ENCODE data around the gene LYSMD4. TPM values are rescaled to one million over a fixed set of nuclear protein-coding genes. Genes with fewer than 3 reads are reported as not detected.

LYSMD4 gene
- total and polyA plus RNA-seq, 2 of the 13 experiments (the other 11 are each of a cell fraction or from before 2014, with no cell fraction given), result 7.4 to 8.5 TPM

DNA sequence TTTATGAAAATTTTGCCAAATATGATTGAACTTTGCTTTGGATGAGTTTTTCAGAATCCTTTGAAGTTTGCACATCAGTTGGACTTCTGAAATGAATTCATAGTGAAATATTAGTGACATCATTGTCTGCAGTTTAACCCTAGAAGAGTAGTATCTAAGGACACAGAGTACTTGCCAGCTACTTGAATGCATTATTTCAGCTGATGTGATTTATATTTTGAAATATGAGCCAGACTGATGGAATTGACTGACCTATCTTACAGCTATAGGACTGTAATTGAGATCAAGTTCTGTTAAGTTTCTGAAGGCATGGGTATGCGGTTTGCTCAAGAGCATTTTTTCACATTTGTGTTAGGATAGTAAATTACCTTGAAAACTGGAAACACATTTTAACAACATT is 51.2 kb downstream of the LYSMD4 start:
- ATAC-seq, result no peak
- ChIA-PET POLR2A (no interaction called here), CTCF (ENCODE audit: low intra/inter-chr PET ratio, low total read pairs) (no interaction called here)
- FAIRE-seq, result no peak
- no TSS peak for BruUV-seq (replicated peaks)
- Histone ChIP-seq H3K4me2 (ENCODE audit: low read depth, low read length) (no peak overlapping the region), H3K27me3 (ENCODE audit: control insufficient read depth in 1 of 2, insufficient read depth in 2 of 2, low read length in 2 of 2) (no peaks in the 10 kb centered on the region), H3K36me3 (replicated peaks in 1 of 2; ENCODE audit: control insufficient read depth in 1 of 2, insufficient read depth in 2 of 2, low read length in 2 of 2) (peaks cover 5 to 12% of the 10 kb centered on the region in 2 experiments; a peak in 3 of 5 replicates), H3K9ac (ENCODE audit: insufficient read depth, low read depth, low read length) (no peak overlapping the region), H3K79me2 (ENCODE audit: insufficient read depth, low read length) (no peaks in the 10 kb centered on the region), H3K4me1 (ENCODE audit: insufficient read depth, low read length) (no peaks in the 10 kb centered on the region), H2AFZ (ENCODE audit: low read length) (no peak overlapping the region), H4K20me1 (ENCODE audit: insufficient read depth, low read length) (no peaks in the 10 kb centered on the region), H3K4me3 (replicated peaks in 1 of 3; ENCODE audit: insufficient read depth in 1 of 3, low read depth in 2 of 3, low read length in 3 of 3) (no peak overlapping the region), H3K27ac (ENCODE audit: extremely low read length, insufficient read depth, low read length) (no peak overlapping the region), H3K9me3 (ENCODE audit: low read length) (peaks cover 15% of the 10 kb centered on the region)
- in situ Hi-C loops (cut with HindIII; ENCODE audit: extremely low pct_ligation_motif_present, low pct_unique_long_range_greater_than_20kb), result no loop called here
- intact Hi-C loops (cut with micrococcal nuclease; ENCODE audit: unreplicated experiment), result no loop called here
- 100% methylated on average over 1 of the region's 1 CpG for WGBS (ENCODE audit: low lambda C conversion rate)
- DNase-seq (ENCODE audit: low spot score), result no peak
- TF ChIP-seq ZNF317 (CRISPR knock-in tag; IDR thresholded peaks at IDR 0.05), result no peak
- TF ChIP-seq ZNF337 (CRISPR knock-in tag; IDR thresholded peaks at IDR 0.05; ENCODE audit: borderline replicate concordance, low read depth), result no peak
- TF ChIP-seq LRRFIP1 (CRISPR knock-in tag; conservative IDR thresholded peaks at IDR 0.05), result no peak
- TF ChIP-seq ZBTB40 (IDR thresholded peaks at IDR 0.05), result no peak
- TF ChIP-seq ZBTB40 (CRISPR knock-in tag; IDR thresholded peaks at IDR 0.05), result no peak
- TF ChIP-seq GMEB1 (CRISPR knock-in tag; IDR thresholded peaks at IDR 0.05; ENCODE audit: borderline replicate concordance), result no peak
- TF ChIP-seq ELF3 (CRISPR knock-in tag; IDR thresholded peaks at IDR 0.05), result no peak
- TF ChIP-seq ZNF776 (CRISPR knock-in tag; IDR thresholded peaks at IDR 0.05), result no peak
- no peak for TF ChIP-seq ZNF780A (CRISPR knock-in tag; IDR thresholded peaks at IDR 0.05)

Data from HepG2 (cell line).